T47D (cell line): ENCODE results near the gene SLAMF8.
A peak's percentile ranks its signal among the peaks of the same experiment; 100 is the strongest.

Experiments
- DNase-seq, 2 experiments: peaks; one replicate each; pipeline versions ENCODE4 v3.0.0 to v3.0.0-alpha.2; 2011 to 2012; ENCODE audit warnings: low read depth in 1 of 2, low spot score in 1 of 2
- JUND ChIP-seq: IDR thresholded peaks from 2 replicates; pipeline ENCODE4 v1.6.1; 2012; ENCODE audit warnings: low read depth
- in situ Hi-C: cut with HindIII; loops from 2 replicates; pipeline ENCODE4 v1.10.0; 2016; ENCODE audit warnings: low sequenced_read_pairs, low pct_unique_long_range_greater_than_20kb

The SLAMF8 gene

DNA sequence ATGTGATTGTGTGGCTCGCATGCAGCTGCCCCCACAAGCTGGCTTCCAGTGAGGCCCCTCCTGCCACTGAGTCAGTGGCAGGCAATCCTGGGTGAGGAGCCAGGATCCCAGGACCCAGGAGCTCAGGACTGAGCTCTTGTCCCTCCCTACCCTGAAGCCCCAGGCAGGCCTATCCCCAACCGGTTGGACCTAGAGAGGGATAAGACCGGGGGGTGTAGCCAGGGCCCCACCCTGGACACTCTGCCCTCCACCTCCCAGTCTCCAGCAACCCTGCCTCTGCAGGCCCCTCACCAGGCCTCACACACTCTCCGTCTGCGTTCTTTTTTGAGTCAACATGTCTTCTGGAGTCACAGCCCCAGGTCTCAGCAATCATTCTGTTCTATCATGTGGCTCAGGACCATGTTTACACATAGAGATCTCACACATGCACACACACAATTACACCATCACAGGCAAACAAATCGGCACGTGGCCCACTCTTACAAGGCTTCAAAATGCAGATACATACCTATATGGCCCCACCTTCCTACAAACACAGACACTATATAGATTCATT is 33.2 kb downstream of the SLAMF8 start:
- TF ChIP-seq JUND: no peak
- no peak for DNase-seq
- in situ Hi-C loops: no loop called here

DNA sequence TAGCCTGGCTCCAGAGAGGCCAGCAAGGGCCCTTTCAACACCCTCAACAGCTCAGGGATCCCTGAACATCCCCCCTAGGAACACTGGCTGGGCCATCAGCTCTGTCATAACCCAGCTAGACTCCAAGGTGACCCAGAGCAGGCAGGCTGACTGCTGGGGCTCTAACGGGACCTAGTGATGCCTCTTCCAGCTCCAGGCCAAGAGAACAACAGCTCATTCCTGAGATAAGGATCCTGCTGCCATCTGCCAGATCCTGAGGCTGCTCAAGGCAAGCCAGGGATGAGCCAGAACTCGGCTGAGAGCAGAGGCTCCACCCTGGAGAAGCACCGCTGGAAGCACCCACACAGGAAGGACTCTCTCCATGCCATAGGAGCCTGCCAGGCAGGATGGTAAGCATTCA is 33.8 kb downstream of the SLAMF8 start:
- in situ Hi-C loops: no loop called here
- TF ChIP-seq JUND: no peak
- DNase-seq: no peak

DNA sequence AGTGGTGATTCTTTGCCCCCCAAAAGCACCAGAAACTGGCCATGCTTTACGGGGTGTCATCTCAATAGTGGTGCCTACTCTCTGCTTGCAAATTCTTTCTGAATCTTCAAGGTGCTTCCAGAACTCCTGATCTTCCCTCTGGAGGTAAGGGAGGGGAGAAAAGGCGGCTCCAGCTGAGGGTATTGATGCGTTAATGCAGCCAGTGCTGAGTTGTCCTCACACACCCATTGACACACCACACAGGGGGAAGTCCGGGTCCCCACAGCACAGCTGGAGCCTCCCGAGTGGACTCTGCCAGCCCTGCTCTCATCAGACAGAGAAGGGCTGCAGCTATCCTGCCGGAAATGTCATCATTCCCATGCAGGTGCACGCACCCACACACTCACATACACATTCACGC is 34.5 kb downstream of the SLAMF8 start:
- DNase-seq: no peak
- in situ Hi-C loops: no loop called here
- TF ChIP-seq JUND: no peak

DNA sequence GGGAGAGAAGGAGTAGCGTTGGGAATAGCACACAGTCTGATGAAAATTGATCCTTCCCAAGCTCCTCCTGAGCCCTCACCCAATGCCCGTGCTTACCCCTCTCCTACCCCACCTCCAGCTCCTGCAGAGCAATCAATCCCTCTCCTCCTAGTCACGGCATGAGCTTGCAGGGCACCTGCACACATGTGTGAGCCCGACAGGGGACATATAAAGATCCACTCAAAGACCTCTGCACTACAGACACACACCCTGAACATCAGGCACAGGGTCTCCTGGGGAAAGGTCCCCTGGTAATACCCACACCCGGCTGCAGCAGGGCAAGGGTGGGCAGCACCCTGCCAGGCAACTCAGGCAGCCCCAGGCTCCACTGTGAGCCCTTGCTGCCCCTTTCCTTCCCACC is 35.4 kb downstream of the SLAMF8 start:
- in situ Hi-C loops: no loop called here
- no peak for TF ChIP-seq JUND
- no peak for DNase-seq

DNA sequence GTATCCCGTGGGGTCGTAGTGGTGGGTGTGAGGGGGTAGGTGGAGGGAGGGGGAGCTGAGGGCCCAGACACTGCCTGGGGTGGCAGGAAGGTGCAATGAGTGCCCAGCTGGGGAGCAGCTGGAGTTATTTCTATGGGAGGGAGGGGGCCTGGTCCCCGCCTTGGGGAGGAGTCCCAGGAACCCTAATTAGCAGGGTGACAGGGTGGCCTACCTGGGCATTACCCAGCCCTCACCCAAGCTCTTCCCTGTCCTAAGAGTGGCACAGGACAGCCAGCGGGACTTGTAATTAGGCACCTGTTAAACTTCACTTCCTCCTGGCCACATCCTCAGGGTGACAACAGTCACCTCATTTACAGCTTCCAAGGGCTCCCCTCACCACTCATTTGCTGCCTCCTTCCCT is 35.9 kb downstream of the SLAMF8 start, which contains the start of gene VSIG8:
VSIG8 (minus strand) TSS at position 101 of the 400 bp plus-strand sequence. CDS start 136 bp downstream, outside the sequence.
- DNase-seq: no peak
- TF ChIP-seq JUND: no peak
- in situ Hi-C loops: no loop called here

DNA sequence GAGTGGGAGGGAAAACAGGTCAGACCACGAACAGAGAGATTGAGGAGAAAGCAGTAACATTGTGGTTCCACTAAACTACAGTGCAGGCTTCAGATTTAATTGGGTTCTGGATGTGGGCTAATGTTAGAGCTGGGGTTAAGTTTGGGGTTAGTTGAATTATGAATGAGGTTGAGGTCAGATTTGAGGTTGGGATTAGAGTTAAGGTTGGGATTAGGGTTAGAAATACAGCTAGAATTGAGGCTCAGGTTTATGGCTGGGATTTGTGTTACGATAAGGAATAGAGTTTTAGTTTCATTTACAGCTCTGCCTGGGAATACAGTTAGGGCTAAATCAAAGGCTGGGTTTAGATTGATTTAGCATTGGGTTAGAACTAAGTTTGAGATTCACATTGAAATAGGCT is 37.6 kb downstream of the SLAMF8 start:
- TF ChIP-seq JUND: no peak
- DNase-seq: no peak
- in situ Hi-C loops: no loop called here

DNA sequence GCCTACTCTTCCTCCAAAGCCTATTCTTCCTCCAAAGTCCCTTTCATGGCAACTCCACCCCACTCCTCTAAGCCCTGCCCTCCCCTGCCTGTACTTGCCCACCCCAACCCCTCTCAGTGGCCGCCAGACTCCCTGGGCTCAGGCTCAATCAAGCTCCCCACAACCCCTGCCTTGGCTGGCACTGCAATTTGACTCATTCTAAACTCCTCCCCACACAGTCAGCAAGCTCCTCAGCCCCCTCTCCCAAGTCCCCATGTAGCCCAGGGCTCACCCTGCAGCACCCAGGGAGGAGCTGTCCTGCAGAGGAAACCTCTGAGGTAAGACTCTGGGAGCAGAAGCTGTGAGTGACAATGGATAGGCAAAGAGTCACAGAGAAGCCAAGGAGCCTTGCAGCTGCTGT is 39.4 kb downstream of the SLAMF8 start:
- in situ Hi-C loops: no loop called here
- DNase-seq: no peak
- no peak for TF ChIP-seq JUND

DNA sequence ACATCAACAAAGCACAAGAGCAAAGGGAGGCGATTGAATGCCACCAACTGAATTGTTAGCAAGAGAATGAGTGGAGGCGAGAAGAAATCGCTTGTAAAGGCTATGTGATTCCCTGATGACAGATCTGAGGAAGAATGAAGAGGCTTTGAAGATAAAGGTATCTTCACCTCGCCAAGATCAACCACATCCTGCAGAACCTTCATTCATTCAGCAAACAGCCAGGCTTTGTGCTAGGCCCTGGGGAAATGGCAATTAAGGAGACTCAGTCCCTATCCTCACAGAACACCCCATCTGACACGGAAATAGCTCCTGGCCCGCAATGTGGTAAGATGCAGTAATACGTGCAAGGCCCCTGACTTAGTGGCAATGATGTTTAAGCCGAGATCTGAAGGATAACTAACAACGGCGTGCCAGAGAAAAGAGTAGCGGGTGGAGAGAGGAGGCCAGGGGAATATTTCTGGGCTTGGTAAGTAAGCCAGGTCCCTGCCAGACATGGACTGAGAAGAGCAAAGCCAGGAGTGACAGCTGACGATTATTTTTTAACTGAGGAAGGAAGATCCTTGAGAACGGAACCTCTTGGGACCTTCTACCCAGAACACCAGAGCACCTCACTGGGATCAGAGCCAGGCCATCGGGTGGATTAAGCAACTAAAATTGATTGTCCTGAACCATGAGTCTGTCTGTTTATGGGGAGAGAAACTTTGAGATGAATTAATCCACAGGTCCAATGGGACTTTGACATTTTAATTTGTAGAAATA is 40.4 kb downstream of the SLAMF8 start:
- in situ Hi-C loops: no loop called here
- no peak for DNase-seq
- no peak for TF ChIP-seq JUND

DNA sequence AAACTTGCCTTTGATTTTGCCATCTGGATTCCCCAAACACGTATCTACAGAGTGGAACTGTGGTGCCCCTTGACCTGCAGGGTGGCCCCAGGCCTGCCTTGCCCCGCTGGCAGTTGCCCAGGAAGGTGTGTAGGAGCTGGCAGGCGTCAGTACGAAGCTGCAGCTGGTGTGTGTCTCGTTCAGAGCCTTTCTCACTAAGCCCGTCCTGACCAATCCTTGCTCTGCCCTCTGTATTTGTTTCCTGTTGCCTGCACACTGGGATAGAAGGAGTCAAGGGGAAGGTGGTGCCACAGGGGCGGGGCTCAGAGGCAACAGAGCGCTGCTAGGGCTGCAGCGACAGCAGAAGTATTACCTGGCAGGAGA is 41.0 kb downstream of the SLAMF8 start:
- DNase-seq: peak; percentile 88 to 89

DNA sequence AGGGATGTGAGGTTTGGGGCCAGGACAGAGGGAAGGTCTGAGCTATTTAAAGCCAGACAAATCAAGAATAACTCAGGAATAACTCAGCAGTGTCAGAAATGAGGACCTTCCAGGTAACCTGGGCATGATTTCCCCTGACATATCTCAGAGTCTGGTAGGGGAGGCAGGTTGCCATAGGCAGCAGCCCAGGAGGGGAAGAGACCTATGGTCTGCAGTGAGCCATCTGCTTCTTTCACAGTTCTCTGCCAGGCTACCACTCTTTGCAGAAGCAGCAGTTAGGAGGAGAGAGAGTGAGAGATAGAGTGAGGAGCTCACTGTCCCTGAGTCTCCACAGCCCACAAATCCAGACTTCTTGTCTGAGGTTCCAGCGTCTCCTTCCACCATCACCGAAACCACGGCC is 42.1 kb downstream of the SLAMF8 start:
- no peak for TF ChIP-seq JUND
- in situ Hi-C loops: no loop called here
- DNase-seq: no peak

More for the DNA sequence above, 41.0 kb downstream of the SLAMF8 start:
- no peak for TF ChIP-seq JUND
- in situ Hi-C loops: no loop called here

DNA sequence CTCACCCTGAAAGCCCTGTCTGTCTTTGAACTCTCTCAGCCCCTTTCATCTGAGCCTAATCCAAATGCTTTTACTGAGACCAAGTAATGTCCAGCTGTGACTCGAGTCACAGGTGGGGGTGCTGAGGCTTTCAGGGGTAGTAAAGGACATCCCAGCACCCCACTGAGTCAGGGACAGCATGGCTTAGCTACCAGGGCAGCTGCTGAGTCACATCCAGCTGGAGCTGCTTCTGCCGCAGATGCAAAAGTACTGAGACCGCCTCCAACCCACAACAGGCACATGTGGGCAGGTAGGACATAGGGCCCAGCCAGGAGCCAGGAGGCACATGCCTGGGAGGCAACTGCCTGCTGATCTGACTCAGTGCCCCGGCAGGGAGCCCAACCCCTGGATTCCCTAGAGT is 42.5 kb downstream of the SLAMF8 start:
- no peak for TF ChIP-seq JUND
- in situ Hi-C loops: no loop called here
- no peak for DNase-seq

DNA sequence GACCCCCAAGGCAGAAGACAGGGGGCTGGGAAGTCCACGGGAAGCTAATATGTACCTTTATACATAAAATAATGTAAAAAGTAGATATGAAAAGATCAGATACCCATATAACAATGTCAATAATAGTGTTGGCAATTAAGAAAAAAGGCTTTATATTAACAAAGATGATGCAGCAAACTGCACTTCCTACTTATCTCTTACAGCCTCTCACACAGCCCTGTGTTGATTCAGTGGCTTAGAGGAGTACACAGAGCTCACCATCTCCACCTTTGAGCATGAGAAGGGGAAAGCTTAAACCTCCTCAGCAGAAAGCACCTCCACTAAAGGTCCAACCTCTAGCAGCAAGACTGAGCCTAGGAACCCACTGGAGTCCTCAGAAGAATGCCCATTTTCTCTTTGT is 42.9 kb downstream of the SLAMF8 start:
- no peak for DNase-seq
- TF ChIP-seq JUND: no peak
- in situ Hi-C loops: no loop called here

DNA sequence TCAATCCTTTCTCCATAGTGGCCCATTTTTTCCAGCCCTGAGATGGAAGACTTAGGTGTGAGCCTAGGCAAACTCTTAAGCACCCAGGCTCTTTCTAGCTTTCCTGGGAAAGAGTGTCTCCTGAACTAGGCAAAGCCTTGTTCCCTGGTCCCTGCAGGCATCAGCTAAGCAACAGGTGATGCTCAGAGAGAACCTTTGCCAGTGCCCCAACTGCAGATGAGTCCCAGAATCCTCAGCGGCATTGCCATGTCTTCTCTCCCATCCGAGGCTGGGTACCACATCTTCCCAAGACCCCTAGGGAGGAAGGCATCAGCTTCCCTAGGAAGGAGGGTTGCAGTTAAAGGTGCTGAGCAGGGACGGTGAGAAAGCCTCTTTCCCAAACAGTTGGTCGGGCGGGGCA is 44.0 kb downstream of the SLAMF8 start:
- DNase-seq: no peak
- in situ Hi-C loops: no loop called here
- no peak for TF ChIP-seq JUND

DNA sequence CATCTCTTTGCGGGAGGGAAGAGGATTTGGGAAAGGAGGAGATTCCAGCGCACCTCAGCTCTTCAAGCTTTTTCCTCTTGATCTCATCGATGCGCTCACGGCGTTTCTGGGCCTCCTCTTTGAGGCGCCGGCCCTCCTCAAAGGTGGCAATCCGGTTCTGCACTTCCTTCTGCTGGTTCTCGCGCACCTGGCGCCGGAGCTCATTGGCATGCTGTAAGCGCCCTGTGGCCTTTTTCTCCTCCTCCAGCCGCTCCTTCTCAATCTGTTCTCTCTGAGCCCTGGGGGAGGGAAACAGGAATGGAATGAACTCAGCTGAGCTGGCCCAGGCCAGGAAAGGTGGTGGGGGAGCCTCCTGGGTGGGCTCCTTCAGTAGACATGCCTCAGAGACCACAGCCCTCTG is 46.2 kb downstream of the SLAMF8 start:
- DNase-seq: no peak
- in situ Hi-C loops: no loop called here
- no peak for TF ChIP-seq JUND
